HepG2 (cell line): Measurements from ENCODE around the gene PAX7. TPM values are rescaled to one million over a fixed set of nuclear protein-coding genes. Genes with fewer than 3 reads are reported as not detected.

Source experiments
- ATAC-seq: fragments of 200-7000 bp; cut with Tn5 transposase; 3 replicates; pipeline ENCODE4 v1.9.1; 2020; ENCODE audit warnings: mild to moderate bottlenecking, moderate library complexity
- BruUV-seq: library from RNA; stranded (reverse); fragments of 400-500 nt; replicated peaks from 2 replicates; lab custom pipeline; 2021; lab: Mats Ljungman, UMichigan
- CTCF ChIA-PET: fragments of 300-600 bp; formaldehyde crosslinking; extraction: SDS; loops from one replicate; lab custom pipeline; 2021; ENCODE audit warnings: low total read pairs, inconsistent platforms, low intra/inter-chr PET ratio; lab: Yijun Ruan, JAX
- POLR2A ChIA-PET: fragments of 350-600 bp; sonication (Branson Sonifier 250); formaldehyde crosslinking; loops from one replicate; lab custom pipeline; 2020; ENCODE audit warnings: antibody characterized with exemption, inconsistent platforms; lab: Yijun Ruan, JAX
- DNase-seq: peaks from one replicate; pipeline ENCODE4 v3.0.0-alpha.2; 2015; ENCODE audit warnings: low spot score
- FAIRE-seq: peaks from 3 replicates; lab custom pipeline; 2011; peaks lifted over from hg19 to GRCh38; lab: Jason Lieb, UNC
- H2AFZ ChIP-seq: one replicate; pipeline ENCODE4 v1.6.1; 2011; ENCODE audit warnings: low read length, inconsistent platforms
- H3K27ac ChIP-seq: fragments of 300-600 bp; 3 replicates; pipeline ENCODE4 v1.8.0; 2011; ENCODE audit warnings: mixed run types, mild to moderate bottlenecking, mixed read lengths, low read length, inconsistent platforms; ENCODE audit not compliant: insufficient read depth; ENCODE audit errors: extremely low read length
- H3K27me3 ChIP-seq, 2 experiments: fragments of 200-600 bp in 1 of 2; 2 replicates in 1 of 2; 3 replicates in 1 of 2; pipeline versions ENCODE4 v1.6.0 to v1.8.0; 2011; ENCODE audit warnings: low read length in 2 of 2, mild to moderate bottlenecking in 2 of 2, moderate library complexity in 2 of 2, inconsistent platforms in 1 of 2; ENCODE audit not compliant: insufficient read depth in 2 of 2, control insufficient read depth in 1 of 2
- H3K36me3 ChIP-seq, 2 experiments: fragments of 200-600 bp in 1 of 2; replicated peaks in 1 of 2; 2 replicates in 1 of 2; 3 replicates in 1 of 2; pipeline versions ENCODE4 v1.5.1 to v1.8.0; 2011; ENCODE audit warnings: low read length in 2 of 2, inconsistent platforms in 1 of 2; ENCODE audit not compliant: insufficient read depth in 2 of 2, control insufficient read depth in 1 of 2
- H3K4me1 ChIP-seq: 2 replicates; pipeline ENCODE4 v1.5.1; 2012; ENCODE audit warnings: low read length, inconsistent platforms; ENCODE audit not compliant: insufficient read depth
- H3K4me2 ChIP-seq: 2 replicates; pipeline ENCODE4 v1.6.0; 2011; ENCODE audit warnings: low read depth, low read length, inconsistent platforms
- H3K4me3 ChIP-seq, 3 experiments: fragments of 200-600 bp in 1 of 3; sonication (generic), shearing (Covaris generic) in 1 of 3; replicated peaks in 1 of 3; 2 replicates each; pipeline ENCODE4 v1.5.1; 2011 to 2016; ENCODE audit warnings: low read length in 3 of 3, inconsistent platforms in 2 of 3, low read depth in 2 of 3, mild to moderate bottlenecking in 2 of 3, control low read depth in 1 of 3, mixed read lengths in 1 of 3; ENCODE audit not compliant: insufficient read depth in 1 of 3
- H3K79me2 ChIP-seq: one replicate; pipeline ENCODE4 v1.6.1; 2011; ENCODE audit warnings: low read length, inconsistent platforms; ENCODE audit not compliant: insufficient read depth
- H3K9ac ChIP-seq: 2 replicates; pipeline ENCODE4 v1.6.0; 2011; ENCODE audit warnings: mild to moderate bottlenecking, low read depth, low read length, inconsistent platforms; ENCODE audit not compliant: insufficient read depth
- H3K9me3 ChIP-seq: 2 replicates; pipeline ENCODE4 v1.5.1; 2012; ENCODE audit warnings: mild to moderate bottlenecking, low read length
- H4K20me1 ChIP-seq: 2 replicates; pipeline ENCODE4 v1.6.0; 2011; ENCODE audit warnings: inconsistent platforms, mild to moderate bottlenecking, low read length, moderate library complexity; ENCODE audit not compliant: insufficient read depth
- FIP1L1 ChIP-seq: fragments of 200-400 bp; formaldehyde crosslinking; IDR thresholded peaks from 2 replicates; pipeline ENCODE4 v1.6.1; 2018; ENCODE audit warnings: low read depth, mild to moderate bottlenecking, low read length, moderate library complexity, borderline replicate concordance; ENCODE audit not compliant: insufficient read depth
- NFIC ChIP-seq: IDR thresholded peaks from 2 replicates; pipeline ENCODE4 v1.6.1; 2012; ENCODE audit warnings: mild to moderate bottlenecking, low read length, inconsistent platforms
- ZNF343 ChIP-seq: sonication (generic); formaldehyde crosslinking; IDR thresholded peaks from 2 replicates; pipeline ENCODE4 v1.4.0; 2020; ENCODE audit warnings: mild to moderate bottlenecking, missing genetic modification reagents
- ZNF768 ChIP-seq: sonication (generic); formaldehyde crosslinking; IDR thresholded peaks from 2 replicates; pipeline ENCODE4 v1.4.0; 2020; ENCODE audit warnings: missing genetic modification reagents
- WGBS: methylation state at CpG from one replicate; pipeline ENCODE4 v1.1.6; 2017; ENCODE audit warnings: low lambda C conversion rate; 5-methylcytosine and 5-hydroxymethylcytosine counted together
- in situ Hi-C: cut with HindIII; loops from 2 replicates; pipeline ENCODE4 v1.10.0; 2017; ENCODE audit warnings: low pct_unique_long_range_greater_than_20kb; ENCODE audit not compliant: extremely low pct_ligation_motif_present
- intact Hi-C: fragments of 100-400 bp; cut with micrococcal nuclease; formaldehyde crosslinking; loops from one replicate; pipeline ENCODE4 v1.10.0; 2022; ENCODE audit not compliant: unreplicated experiment
- polyA plus RNA-seq, 8 experiments: library from polyadenylated mRNA; depleted of rRNA in 3 of 8; stranded (reverse) in 7 of 8; unstranded in 1 of 8; fragments of >200 nt; fragmentation: Illumina TruSeq in 4 of 8; extraction: Trizol in 4 of 8; gene quantifications; 2 replicates each; pipeline versions ENCODE4 v1.2.1 to v1.2.3, GENCODE V29; 2011 to 2016; ENCODE audit warnings: low read depth in 4 of 8, missing spikeins in 1 of 8, mixed read lengths in 1 of 8; ENCODE audit not compliant: insufficient read depth in 1 of 8
- total RNA-seq, 5 experiments: library from RNA; depleted of rRNA; stranded (reverse); fragments of >200 nt; fragmentation: Illumina TruSeq; extraction: Trizol; gene quantifications; 2 replicates each; pipeline ENCODE4 v1.2.3, GENCODE V29; 2016; ENCODE audit warnings: low read depth in 1 of 5
- TF ChIP-seq, protein P1 (sequence below): sonication (generic); formaldehyde crosslinking; IDR thresholded peaks from 2 replicates; pipeline ENCODE4 v1.8.1; 2023; ENCODE audit warnings: missing genetic modification reagents, mild to moderate bottlenecking, borderline replicate concordance
- TF ChIP-seq, protein P2 (sequence below): IDR thresholded peaks from 2 replicates; pipeline ENCODE4 v1.6.1; 2016; ENCODE audit warnings: missing genetic modification reagents, missing compliant biosample characterization
- TF ChIP-seq, protein P3 (sequence below): sonication (generic); formaldehyde crosslinking; IDR thresholded peaks from 2 replicates; pipeline ENCODE4 v1.4.0; 2020; ENCODE audit warnings: low read depth, missing genetic modification reagents

Gene PAX7
- total and polyA plus RNA-seq, 2 of the 13 experiments (the other 11 are each of a cell fraction or from before 2014, with no cell fraction given) = not detected

DNA sequence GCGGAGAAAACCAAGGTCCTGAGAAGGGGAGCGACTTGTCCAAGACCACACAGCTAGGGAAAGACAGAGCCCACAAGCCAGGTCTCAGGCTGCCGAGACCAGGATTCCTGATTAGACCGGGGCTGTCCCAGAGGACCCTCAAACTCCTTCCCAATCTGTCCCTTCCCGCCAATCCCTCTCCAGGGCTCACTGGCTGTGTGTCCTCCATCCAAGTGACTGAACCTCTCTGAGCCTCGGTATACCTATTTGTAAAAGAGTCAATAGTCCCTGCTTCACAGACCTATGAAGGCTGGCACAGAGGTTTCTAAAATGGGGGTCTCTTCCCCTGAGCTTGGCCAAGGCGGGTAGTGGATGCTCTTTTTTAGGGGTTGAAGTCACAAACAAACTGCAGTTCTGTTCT is 56.6 kb downstream of the PAX7 start:
- FAIRE-seq (no peak), DNase-seq (no peak), ATAC-seq (no peak)
- no peaks in the 10 kb centered on the region for H3K79me2 ChIP-seq
- intact Hi-C loops = no loop called here
- POLR2A ChIA-PET = no interaction called here
- H3K27me3 ChIP-seq = peaks cover 5 to 51% of the 10 kb centered on the region in 2 experiments; a peak in 4 of 5 replicates
- no peak overlapping the region for H3K4me3 ChIP-seq
- TF ChIP-seq, protein P1, sequence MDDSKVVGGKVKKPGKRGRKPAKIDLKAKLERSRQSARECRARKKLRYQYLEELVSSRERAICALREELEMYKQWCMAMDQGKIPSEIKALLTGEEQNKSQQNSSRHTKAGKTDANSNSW (CRISPR knock-in tag) = no peak
- peak; percentile 48; the same call in 1 of the 2 replicates for TF ChIP-seq ZNF768 (CRISPR knock-in tag)
- TF ChIP-seq, all 625 proteins: peak for 1
- BruUV-seq = no TSS peak
- no peak overlapping the region for H3K9ac ChIP-seq
- in situ Hi-C loops = no loop called here
- H4K20me1 ChIP-seq = no peaks in the 10 kb centered on the region
- H3K4me1 ChIP-seq = no peaks in the 10 kb centered on the region
- no peaks in the 10 kb centered on the region for H3K36me3 ChIP-seq
- H3K27ac ChIP-seq = no peak overlapping the region
- no peak overlapping the region for H3K4me2 ChIP-seq
- WGBS = 18% methylated on average over 4 of the region's 7 CpGs
- CTCF ChIA-PET = no interaction called here
- H3K9me3 ChIP-seq = no peaks in the 10 kb centered on the region
- no peak overlapping the region for H2AFZ ChIP-seq

DNA sequence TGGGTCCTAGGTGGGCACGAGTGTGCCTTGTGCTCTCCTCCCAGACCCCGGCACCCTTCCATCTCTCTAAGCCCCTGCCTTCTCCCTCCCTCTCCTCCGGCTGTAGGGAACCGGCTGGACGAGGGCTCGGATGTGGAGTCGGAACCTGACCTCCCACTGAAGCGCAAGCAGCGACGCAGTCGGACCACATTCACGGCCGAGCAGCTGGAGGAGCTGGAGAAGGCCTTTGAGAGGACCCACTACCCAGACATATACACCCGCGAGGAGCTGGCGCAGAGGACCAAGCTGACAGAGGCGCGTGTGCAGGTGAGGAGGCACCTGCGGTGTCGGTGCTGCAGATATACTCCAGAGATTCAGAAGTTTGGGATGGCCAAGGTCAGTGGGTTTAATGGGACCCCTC is 61.0 kb downstream of the PAX7 start:
- FAIRE-seq = no peak
- TF ChIP-seq, protein P2, sequence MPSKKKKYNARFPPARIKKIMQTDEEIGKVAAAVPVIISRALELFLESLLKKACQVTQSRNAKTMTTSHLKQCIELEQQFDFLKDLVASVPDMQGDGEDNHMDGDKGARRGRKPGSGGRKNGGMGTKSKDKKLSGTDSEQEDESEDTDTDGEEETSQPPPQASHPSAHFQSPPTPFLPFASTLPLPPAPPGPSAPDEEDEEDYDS (CRISPR knock-in tag) = no peak
- TF ChIP-seq ZNF343 (CRISPR knock-in tag) (no peak), FIP1L1 (no peak), NFIC (no peak)
- TF ChIP-seq, protein P3, sequence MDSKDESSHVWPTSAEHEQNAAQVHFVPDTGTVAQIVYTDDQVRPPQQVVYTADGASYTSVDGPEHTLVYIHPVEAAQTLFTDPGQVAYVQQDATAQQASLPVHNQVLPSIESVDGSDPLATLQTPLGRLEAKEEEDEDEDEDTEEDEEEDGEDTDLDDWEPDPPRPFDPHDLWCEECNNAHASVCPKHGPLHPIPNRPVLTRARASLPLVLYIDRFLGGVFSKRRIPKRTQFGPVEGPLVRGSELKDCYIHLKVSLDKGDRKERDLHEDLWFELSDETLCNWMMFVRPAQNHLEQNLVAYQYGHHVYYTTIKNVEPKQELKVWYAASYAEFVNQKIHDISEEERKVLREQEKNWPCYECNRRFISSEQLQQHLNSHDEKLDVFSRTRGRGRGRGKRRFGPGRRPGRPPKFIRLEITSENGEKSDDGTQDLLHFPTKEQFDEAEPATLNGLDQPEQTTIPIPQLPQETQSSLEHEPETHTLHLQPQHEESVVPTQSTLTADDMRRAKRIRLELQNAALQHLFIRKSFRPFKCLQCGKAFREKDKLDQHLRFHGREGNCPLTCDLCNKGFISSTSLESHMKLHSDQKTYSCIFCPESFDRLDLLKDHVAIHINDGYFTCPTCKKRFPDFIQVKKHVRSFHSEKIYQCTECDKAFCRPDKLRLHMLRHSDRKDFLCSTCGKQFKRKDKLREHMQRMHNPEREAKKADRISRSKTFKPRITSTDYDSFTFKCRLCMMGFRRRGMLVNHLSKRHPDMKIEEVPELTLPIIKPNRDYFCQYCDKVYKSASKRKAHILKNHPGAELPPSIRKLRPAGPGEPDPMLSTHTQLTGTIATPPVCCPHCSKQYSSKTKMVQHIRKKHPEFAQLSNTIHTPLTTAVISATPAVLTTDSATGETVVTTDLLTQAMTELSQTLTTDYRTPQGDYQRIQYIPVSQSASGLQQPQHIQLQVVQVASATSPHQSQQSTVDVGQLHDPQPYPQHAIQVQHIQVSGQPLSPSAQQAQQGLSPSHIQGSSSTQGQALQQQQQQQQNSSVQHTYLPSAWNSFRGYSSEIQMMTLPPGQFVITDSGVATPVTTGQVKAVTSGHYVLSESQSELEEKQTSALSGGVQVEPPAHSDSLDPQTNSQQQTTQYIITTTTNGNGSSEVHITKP (CRISPR knock-in tag) = no peak

More for the DNA sequence above, 61.0 kb downstream of the PAX7 start:
- H4K20me1 ChIP-seq = no peaks in the 10 kb centered on the region
- BruUV-seq = no TSS peak
- intact Hi-C loops = no loop called here
- CTCF ChIA-PET = no interaction called here
- no peaks in the 10 kb centered on the region for H3K9me3 ChIP-seq
- POLR2A ChIA-PET = no interaction called here
- DNase-seq = no peak
- H3K4me3 ChIP-seq = no peak overlapping the region
- no peaks in the 10 kb centered on the region for H3K36me3 ChIP-seq
- H3K4me1 ChIP-seq = no peaks in the 10 kb centered on the region
- H3K9ac ChIP-seq = no peak overlapping the region
- H3K27ac ChIP-seq = no peak overlapping the region
- H2AFZ ChIP-seq = no peak overlapping the region
- peaks cover 0 to 47% of the 10 kb centered on the region in 2 experiments; a peak in 4 of 5 replicates for H3K27me3 ChIP-seq
- WGBS = 47% methylated on average over 18 of the region's 20 CpGs
- ATAC-seq = no peak
- in situ Hi-C loops = no loop called here
- H3K79me2 ChIP-seq = no peaks in the 10 kb centered on the region
- H3K4me2 ChIP-seq = no peak overlapping the region
